ENCODE results near the gene ARIH1. TPM values are rescaled to one million over a fixed set of nuclear protein-coding genes. Genes with fewer than 3 reads are reported as not detected.
A peak's percentile ranks its signal among the peaks of the same experiment; 100 is the strongest.

The ARIH1 gene
- total RNA-seq, 5 donors from 2014 or later (not counting 1 experiment from before 2014, with no cell fraction given) = 163 to 207 (median 178) TPM

- peaks cover 16 to 44% of the 10 kb centered on the region in 2 experiments for H3K4me1 ChIP-seq (ENCODE audit: control insufficient read depth in 1 of 2, extremely low read depth in 1 of 2, insufficient read depth in 2 of 2, low read length in 2 of 2)
- ATAC-seq (replicated peaks in 1 of 4) (no peak), DNase-seq (no peak)
- H3K4me3 ChIP-seq (ENCODE audit: control insufficient read depth in 1 of 2, extremely low read depth in 1 of 2, low read length in 1 of 2) = no peak overlapping the region
- no peaks in the 10 kb centered on the region for H3K27me3 ChIP-seq (replicated peaks in 1 of 2; ENCODE audit: control insufficient read depth in 2 of 2, extremely low read depth in 1 of 2, insufficient read depth in 2 of 2, low read length in 1 of 2)
- WGBS (ENCODE audit: insufficient coverage) = 100% methylated on average over 3 of the region's 3 CpGs
- H3K27me3 Mint-ChIP-seq = no peaks in the 10 kb centered on the region
- H3K9me3 ChIP-seq = no peaks in the 10 kb centered on the region
- H3K36me3 ChIP-seq (ENCODE audit: control insufficient read depth in 2 of 2, extremely low read depth in 1 of 2, insufficient read depth in 1 of 2, low read length in 1 of 2) = peaks cover 0 to 15% of the 10 kb centered on the region in 2 donors
- peak overlapping the region; percentile 2 to 25 for H3K27ac Mint-ChIP-seq
- no peak overlapping the region for H3K27ac ChIP-seq (ENCODE audit: low read length)
- no peaks in the 10 kb centered on the region for H3K9me3 Mint-ChIP-seq
- peak overlapping the region; percentile 17 to 88 (median 29) for H3K4me3 Mint-ChIP-seq
- ChIA-PET POLR2A (interaction anchor here (0.6 to 1.6 kb wide), 5 partner anchors 11 to 1148 kb away, joined by 3 to 6 read pairs (median 4); no protein-coding TSS in a partner anchor), CTCF (interaction anchor here (0.6 to 1.4 kb wide), 3 partner anchors 10 to 206 kb away, joined by 3 to 4 read pairs (median 3); no protein-coding TSS in a partner anchor)
- H3K4me1 Mint-ChIP-seq = peaks cover 86 to 92% (median 90%) of the 10 kb centered on the region in 3 donors
- H3K36me3 Mint-ChIP-seq = peaks cover 35% of the 10 kb centered on the region
These were observed 7.0 kb downstream of the ARIH1 start for GRCh38 chr15:72481015-72481659.

GRCh38 chr15:72482275-72482674, 8.1 kb downstream of the ARIH1 start:
- H3K9me3 Mint-ChIP-seq = no peaks in the 10 kb centered on the region
- peaks cover 81 to 87% (median 82%) of the 10 kb centered on the region in 3 donors for H3K4me1 Mint-ChIP-seq
- H3K36me3 ChIP-seq (ENCODE audit: control insufficient read depth in 2 of 2, extremely low read depth in 1 of 2, insufficient read depth in 1 of 2, low read length in 1 of 2) = peaks cover 0 to 12% of the 10 kb centered on the region in 2 donors
- no peak overlapping the region for H3K27ac ChIP-seq (ENCODE audit: low read length)
- no peaks in the 10 kb centered on the region for H3K9me3 ChIP-seq
- H3K4me1 ChIP-seq (ENCODE audit: control insufficient read depth in 1 of 2, extremely low read depth in 1 of 2, insufficient read depth in 2 of 2, low read length in 2 of 2) = peaks cover 13 to 43% of the 10 kb centered on the region in 2 experiments
- ChIA-PET POLR2A (interaction anchor here (0.6 to 1.9 kb wide), 9 partner anchors 9 to 232 kb away, joined by 3 to 9 read pairs (median 5); no protein-coding TSS in a partner anchor), CTCF (interaction anchor here in 1 of 2 donors (0.6 to 1.3 kb wide), 3 partner anchors 13 to 62 kb away, joined by 3 to 8 read pairs (median 3); no protein-coding TSS in a partner anchor)
- DNase-seq (no peak), ATAC-seq (replicated peaks in 1 of 4) (no peak)
- peaks cover 29% of the 10 kb centered on the region for H3K36me3 Mint-ChIP-seq
- H3K27me3 Mint-ChIP-seq = no peaks in the 10 kb centered on the region
- H3K4me3 Mint-ChIP-seq = peak overlapping the region in 1 of 3 donors; percentile 24
- no peaks in the 10 kb centered on the region for H3K27me3 ChIP-seq (replicated peaks in 1 of 2; ENCODE audit: control insufficient read depth in 2 of 2, extremely low read depth in 1 of 2, insufficient read depth in 2 of 2, low read length in 1 of 2)
- no peak overlapping the region for H3K27ac Mint-ChIP-seq
- H3K4me3 ChIP-seq (ENCODE audit: control insufficient read depth in 1 of 2, extremely low read depth in 1 of 2, low read length in 1 of 2) = no peak overlapping the region

- no peak for DNase-seq
- H3K36me3 Mint-ChIP-seq = peaks cover 29% of the 10 kb centered on the region
- H3K4me3 Mint-ChIP-seq = peak overlapping the region in 2 of 3 donors; percentile 24 to 47
- Histone ChIP-seq H3K27ac (ENCODE audit: low read length) (no peak overlapping the region), H3K4me3 (ENCODE audit: control insufficient read depth in 1 of 2, extremely low read depth in 1 of 2, low read length in 1 of 2) (no peak overlapping the region), H3K27me3 (replicated peaks in 1 of 2; ENCODE audit: control insufficient read depth in 2 of 2, extremely low read depth in 1 of 2, insufficient read depth in 2 of 2, low read length in 1 of 2) (no peaks in the 10 kb centered on the region), H3K9me3 (no peaks in the 10 kb centered on the region), H3K4me1 (ENCODE audit: control insufficient read depth in 1 of 2, extremely low read depth in 1 of 2, insufficient read depth in 2 of 2, low read length in 2 of 2) (peaks cover 9 to 41% of the 10 kb centered on the region in 2 experiments), H3K36me3 (ENCODE audit: control insufficient read depth in 2 of 2, extremely low read depth in 1 of 2, insufficient read depth in 1 of 2, low read length in 1 of 2) (peaks cover 0 to 12% of the 10 kb centered on the region in 2 donors)
- CTCF ChIA-PET = interaction anchor here (0.6 to 1.3 kb wide), 4 partner anchors 12 to 42 kb away, joined by 3 to 8 read pairs (median 4); no protein-coding TSS in a partner anchor
- H3K27ac Mint-ChIP-seq = no peak overlapping the region
- WGBS (ENCODE audit: insufficient coverage) = no CpG with 5 or more reads among the region's 6 CpGs
- no peaks in the 10 kb centered on the region for H3K27me3 Mint-ChIP-seq
- POLR2A ChIA-PET = interaction anchor here (0.6 to 1.9 kb wide), 6 partner anchors 10 to 112 kb away, joined by 3 to 9 read pairs (median 6); no protein-coding TSS in a partner anchor
- no peaks in the 10 kb centered on the region for H3K9me3 Mint-ChIP-seq
- peaks cover 82 to 87% (median 82%) of the 10 kb centered on the region in 3 donors for H3K4me1 Mint-ChIP-seq
- ATAC-seq (replicated peaks in 1 of 4) = no peak
These were observed 9.1 kb downstream of the ARIH1 start for GRCh38 chr15:72483279-72483678.

- CTCF ChIA-PET = interaction anchor here (0.5 to 0.6 kb wide), 3 partner anchors 20 to 156 kb away, joined by 4 to 5 read pairs (median 5); no protein-coding TSS in a partner anchor
These were observed 12.0 kb downstream of the ARIH1 start for GRCh38 chr15:72486144-72486543.

GRCh38 chr15:72487070-72487797, 13.1 kb downstream of the ARIH1 start:
- no peaks in the 10 kb centered on the region for H3K27me3 ChIP-seq (replicated peaks in 1 of 2; ENCODE audit: control insufficient read depth in 2 of 2, extremely low read depth in 1 of 2, insufficient read depth in 2 of 2, low read length in 1 of 2)
- ChIA-PET CTCF (interaction anchor here in 1 of 2 donors (0.7 kb wide), 1 partner anchor 1149 kb away, joined by 8 read pairs; no protein-coding TSS in a partner anchor), POLR2A (no interaction called here)
- H3K4me3 Mint-ChIP-seq = peak overlapping the region in 1 of 3 donors; percentile 54
- H3K36me3 Mint-ChIP-seq = peaks cover 19% of the 10 kb centered on the region
- H3K4me1 ChIP-seq (ENCODE audit: control insufficient read depth in 1 of 2, extremely low read depth in 1 of 2, insufficient read depth in 2 of 2, low read length in 2 of 2) = peaks cover 6 to 32% of the 10 kb centered on the region in 2 experiments
- peaks cover 0 to 8% of the 10 kb centered on the region in 2 donors for H3K36me3 ChIP-seq (ENCODE audit: control insufficient read depth in 2 of 2, extremely low read depth in 1 of 2, insufficient read depth in 1 of 2, low read length in 1 of 2)
- H3K9me3 ChIP-seq = no peaks in the 10 kb centered on the region
- WGBS (ENCODE audit: insufficient coverage) = no CpG with 5 or more reads among the region's 1 CpG
- ATAC-seq (replicated peaks in 1 of 4) = no peak
- peaks cover 84 to 86% (median 86%) of the 10 kb centered on the region in 3 donors for H3K4me1 Mint-ChIP-seq
- H3K27ac Mint-ChIP-seq = no peak overlapping the region
- no peak for DNase-seq
- H3K9me3 Mint-ChIP-seq = no peaks in the 10 kb centered on the region
- H3K27me3 Mint-ChIP-seq = no peaks in the 10 kb centered on the region
- no peak overlapping the region for H3K4me3 ChIP-seq (ENCODE audit: control insufficient read depth in 1 of 2, extremely low read depth in 1 of 2, low read length in 1 of 2)
- no peak overlapping the region for H3K27ac ChIP-seq (ENCODE audit: low read length)

More at GRCh38 chr15:72486144-72486543, 12.0 kb downstream of the ARIH1 start:
- DNase-seq (no peak), ATAC-seq (replicated peaks in 1 of 4) (no peak)
- Mint-ChIP-seq H3K9me3 (no peaks in the 10 kb centered on the region), H3K27ac (no peak overlapping the region), H3K27me3 (no peaks in the 10 kb centered on the region), H3K4me3 (no peak overlapping the region), H3K4me1 (peaks cover 83 to 87% (median 86%) of the 10 kb centered on the region in 3 donors), H3K36me3 (peaks cover 20% of the 10 kb centered on the region)
- no CpG with 5 or more reads among the region's 3 CpGs for WGBS (ENCODE audit: insufficient coverage)
- Histone ChIP-seq H3K4me1 (ENCODE audit: control insufficient read depth in 1 of 2, extremely low read depth in 1 of 2, insufficient read depth in 2 of 2, low read length in 2 of 2) (peaks cover 8 to 41% of the 10 kb centered on the region in 2 experiments), H3K9me3 (no peaks in the 10 kb centered on the region), H3K27me3 (replicated peaks in 1 of 2; ENCODE audit: control insufficient read depth in 2 of 2, extremely low read depth in 1 of 2, insufficient read depth in 2 of 2, low read length in 1 of 2) (no peaks in the 10 kb centered on the region), H3K4me3 (ENCODE audit: control insufficient read depth in 1 of 2, extremely low read depth in 1 of 2, low read length in 1 of 2) (no peak overlapping the region), H3K27ac (ENCODE audit: low read length) (no peak overlapping the region), H3K36me3 (ENCODE audit: control insufficient read depth in 2 of 2, extremely low read depth in 1 of 2, insufficient read depth in 1 of 2, low read length in 1 of 2) (peaks cover 0 to 10% of the 10 kb centered on the region in 2 donors)
- POLR2A ChIA-PET = interaction anchor here (0.5 to 1.5 kb wide), 4 partner anchors 10 to 77 kb away, joined by 3 to 8 read pairs (median 4); no protein-coding TSS in a partner anchor

- Mint-ChIP-seq H3K9me3 (no peaks in the 10 kb centered on the region), H3K27me3 (no peaks in the 10 kb centered on the region), H3K4me1 (peaks cover 85 to 86% (median 85%) of the 10 kb centered on the region in 3 donors), H3K27ac (no peak overlapping the region), H3K4me3 (peak overlapping the region in 1 of 3 donors; percentile 54), H3K36me3 (peaks cover 14% of the 10 kb centered on the region)
- H3K9me3 ChIP-seq = no peaks in the 10 kb centered on the region
- DNase-seq (no peak), ATAC-seq (replicated peaks in 1 of 4) (no peak)
- WGBS (ENCODE audit: insufficient coverage) = no CpG with 5 or more reads among the region's 2 CpGs
- peaks cover 6 to 25% of the 10 kb centered on the region in 2 experiments for H3K4me1 ChIP-seq (ENCODE audit: control insufficient read depth in 1 of 2, extremely low read depth in 1 of 2, insufficient read depth in 2 of 2, low read length in 2 of 2)
- peaks cover 0 to 6% of the 10 kb centered on the region in 2 donors for H3K36me3 ChIP-seq (ENCODE audit: control insufficient read depth in 2 of 2, extremely low read depth in 1 of 2, insufficient read depth in 1 of 2, low read length in 1 of 2)
- CTCF ChIA-PET = interaction anchor here in 1 of 2 donors (0.6 to 1.2 kb wide), 2 partner anchors 16 to 20 kb away, joined by 3 read pairs; no protein-coding TSS in a partner anchor
- POLR2A ChIA-PET = interaction anchor here (0.5 to 1.8 kb wide), 6 partner anchors 9 to 261 kb away, joined by 3 to 6 read pairs (median 4); no protein-coding TSS in a partner anchor
- H3K27me3 ChIP-seq (replicated peaks in 1 of 2; ENCODE audit: control insufficient read depth in 2 of 2, extremely low read depth in 1 of 2, insufficient read depth in 2 of 2, low read length in 1 of 2) = no peaks in the 10 kb centered on the region
- H3K4me3 ChIP-seq (ENCODE audit: control insufficient read depth in 1 of 2, extremely low read depth in 1 of 2, low read length in 1 of 2) = no peak overlapping the region
- H3K27ac ChIP-seq (ENCODE audit: low read length) = no peak overlapping the region
These were observed 14.4 kb downstream of the ARIH1 start for GRCh38 chr15:72488558-72488957.

All from T-cell (primary cell).